RWPE2 (cell line): ENCODE results near the gene CD5L.

Experiments
- ATAC-seq: fragments of 200-7000 bp; cut with Tn5 transposase; 3 replicates; pipeline ENCODE4 v1.9.1; 2021; ENCODE audit warnings: low read depth
- DNase-seq: peaks from one replicate; pipeline ENCODE4 v3.0.0-alpha.2; 2020; ENCODE audit warnings: low spot score
- H3K27ac ChIP-seq: fragments of 450-650 bp; 2 replicates; pipeline ENCODE4 v1.5.1; 2017; ENCODE audit warnings: mild to moderate bottlenecking; ENCODE audit not compliant: poor library complexity, severe bottlenecking
- H3K27me3 ChIP-seq: fragments of 250-450 bp; sonication (Bioruptor Pico); 2 replicates; pipeline ENCODE4 v1.5.1; 2021; ENCODE audit warnings: mild to moderate bottlenecking, moderate library complexity; ENCODE audit not compliant: insufficient read depth, poor library complexity, severe bottlenecking
- H3K36me3 ChIP-seq: fragments of 250-450 bp; sonication (Bioruptor Pico); 2 replicates; pipeline ENCODE4 v1.5.1; 2020; ENCODE audit warnings: low read depth, mild to moderate bottlenecking, moderate library complexity
- H3K4me1 ChIP-seq: fragments of 250-450 bp; sonication (Bioruptor Pico); 2 replicates; pipeline ENCODE4 v1.5.1; 2021; ENCODE audit warnings: mild to moderate bottlenecking, moderate library complexity; ENCODE audit not compliant: insufficient read depth, poor library complexity, severe bottlenecking
- H3K4me3 ChIP-seq: fragments of 250-450 bp; sonication (Bioruptor Pico); 2 replicates; pipeline ENCODE4 v1.5.1; 2021; ENCODE audit warnings: mild to moderate bottlenecking, moderate library complexity; ENCODE audit not compliant: severe bottlenecking
- H3K9me3 ChIP-seq: fragments of 250-450 bp; sonication (Bioruptor Pico); 2 replicates; pipeline ENCODE4 v1.5.1; 2021; ENCODE audit warnings: mild to moderate bottlenecking, moderate library complexity; ENCODE audit not compliant: severe bottlenecking
- TF ChIP-seq, protein P1 (sequence below): fragments of 450-650 bp; IDR thresholded peaks from one replicate; pipeline ENCODE4 v1.5.1; 2017; ENCODE audit warnings: mild to moderate bottlenecking, moderate library complexity; ENCODE audit not compliant: poor library complexity, severe bottlenecking

CD5L gene

GRCh38 chr1:157833145-157833544, 8.5 kb downstream of the CD5L start:
- Histone ChIP-seq H3K4me1 (no peaks in the 10 kb centered on the region), H3K27me3 (peaks cover 11% of the 10 kb centered on the region), H3K27ac (no peak overlapping the region), H3K9me3 (no peaks in the 10 kb centered on the region), H3K4me3 (no peak overlapping the region), H3K36me3 (no peaks in the 10 kb centered on the region)
- no peak for ATAC-seq
- DNase-seq, result no peak
- TF ChIP-seq, protein P1, sequence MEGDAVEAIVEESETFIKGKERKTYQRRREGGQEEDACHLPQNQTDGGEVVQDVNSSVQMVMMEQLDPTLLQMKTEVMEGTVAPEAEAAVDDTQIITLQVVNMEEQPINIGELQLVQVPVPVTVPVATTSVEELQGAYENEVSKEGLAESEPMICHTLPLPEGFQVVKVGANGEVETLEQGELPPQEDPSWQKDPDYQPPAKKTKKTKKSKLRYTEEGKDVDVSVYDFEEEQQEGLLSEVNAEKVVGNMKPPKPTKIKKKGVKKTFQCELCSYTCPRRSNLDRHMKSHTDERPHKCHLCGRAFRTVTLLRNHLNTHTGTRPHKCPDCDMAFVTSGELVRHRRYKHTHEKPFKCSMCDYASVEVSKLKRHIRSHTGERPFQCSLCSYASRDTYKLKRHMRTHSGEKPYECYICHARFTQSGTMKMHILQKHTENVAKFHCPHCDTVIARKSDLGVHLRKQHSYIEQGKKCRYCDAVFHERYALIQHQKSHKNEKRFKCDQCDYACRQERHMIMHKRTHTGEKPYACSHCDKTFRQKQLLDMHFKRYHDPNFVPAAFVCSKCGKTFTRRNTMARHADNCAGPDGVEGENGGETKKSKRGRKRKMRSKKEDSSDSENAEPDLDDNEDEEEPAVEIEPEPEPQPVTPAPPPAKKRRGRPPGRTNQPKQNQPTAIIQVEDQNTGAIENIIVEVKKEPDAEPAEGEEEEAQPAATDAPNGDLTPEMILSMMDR, result no peak

DNA sequence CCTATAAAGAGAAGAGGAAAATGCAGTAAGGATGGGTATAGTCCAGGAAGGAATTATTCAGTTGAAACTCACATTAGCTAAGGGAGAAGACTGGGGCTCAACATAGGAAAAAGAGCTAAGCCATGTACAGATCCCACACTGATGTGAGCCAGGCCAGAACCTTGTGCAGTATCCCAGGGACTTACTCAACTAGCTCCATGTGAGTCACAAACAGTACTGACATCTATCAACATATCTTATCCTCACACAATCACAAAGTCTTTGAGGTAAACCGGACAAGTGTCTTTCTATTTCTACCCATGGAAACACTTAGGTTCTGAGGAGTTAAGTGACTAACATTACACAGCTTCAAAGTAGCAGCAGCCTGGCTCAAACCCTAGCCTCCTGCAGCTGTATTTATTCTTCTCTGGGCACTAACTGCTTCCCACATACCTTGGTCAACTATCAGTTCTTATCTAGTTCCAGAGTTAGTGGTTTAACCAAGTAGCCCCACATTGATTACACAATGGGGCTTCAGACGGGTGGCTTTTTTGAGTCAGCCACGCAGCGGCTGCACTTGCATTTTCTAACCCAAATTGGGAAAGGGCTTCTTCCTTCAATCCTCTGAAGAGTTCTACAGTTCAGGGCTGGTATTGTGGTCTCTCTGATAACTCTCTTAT, 9.5 kb downstream of the CD5L start:
- Histone ChIP-seq H3K9me3 (no peaks in the 10 kb centered on the region), H3K4me3 (no peak overlapping the region), H3K4me1 (no peaks in the 10 kb centered on the region), H3K36me3 (no peaks in the 10 kb centered on the region), H3K27ac (no peak overlapping the region), H3K27me3 (peaks cover 11% of the 10 kb centered on the region)
- ATAC-seq (no peak), DNase-seq (no peak)
- TF ChIP-seq, protein P1, result no peak

DNA sequence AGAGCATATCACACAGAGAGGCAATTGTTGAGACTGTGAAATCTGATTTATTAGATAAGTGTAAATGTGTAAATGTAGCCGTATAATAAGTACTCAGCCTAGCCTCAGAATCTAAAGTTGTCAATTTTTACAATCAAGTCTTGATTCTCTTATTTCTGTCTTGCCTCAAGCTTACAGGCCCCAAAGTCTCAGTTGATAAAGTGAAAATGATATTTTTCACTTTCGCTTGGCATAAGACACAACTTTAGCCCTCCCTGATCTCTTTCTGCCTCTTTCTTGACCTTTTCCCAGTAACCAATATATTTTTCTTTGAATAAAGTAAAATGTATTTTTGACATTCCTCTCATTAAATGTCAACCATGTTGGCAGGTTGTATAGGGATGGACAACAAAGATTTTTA, 10.7 kb downstream of the CD5L start:
- ATAC-seq (no peak), DNase-seq (no peak)
- H3K4me3 ChIP-seq, result no peak overlapping the region
- no peaks in the 10 kb centered on the region for H3K4me1 ChIP-seq
- TF ChIP-seq, protein P1, result no peak
- H3K27me3 ChIP-seq, result peaks cover 11% of the 10 kb centered on the region
- H3K36me3 ChIP-seq, result no peaks in the 10 kb centered on the region
- H3K9me3 ChIP-seq, result no peaks in the 10 kb centered on the region
- no peak overlapping the region for H3K27ac ChIP-seq

GRCh38 chr1:157829711-157830110, 11.9 kb downstream of the CD5L start:
- TF ChIP-seq, protein P1, result no peak
- Histone ChIP-seq H3K4me3 (no peak overlapping the region), H3K27ac (no peak overlapping the region), H3K4me1 (no peaks in the 10 kb centered on the region), H3K9me3 (no peaks in the 10 kb centered on the region), H3K27me3 (peaks cover 11% of the 10 kb centered on the region), H3K36me3 (no peaks in the 10 kb centered on the region)
- no peak for DNase-seq
- ATAC-seq, result no peak

GRCh38 chr1:157829210-157829609, 12.4 kb downstream of the CD5L start:
- Histone ChIP-seq H3K4me3 (no peak overlapping the region), H3K9me3 (no peaks in the 10 kb centered on the region), H3K27ac (no peak overlapping the region), H3K27me3 (peaks cover 14% of the 10 kb centered on the region), H3K4me1 (no peaks in the 10 kb centered on the region), H3K36me3 (no peaks in the 10 kb centered on the region)
- TF ChIP-seq, protein P1, result no peak
- ATAC-seq, result no peak
- DNase-seq, result no peak
